Peyer's patch (tissue), 4 donors: ENCODE results near the gene PLAAT4.

Experiments
- CTCF ChIP-seq, 6 experiments: fragments of 450-650 bp in 4 of 6; fragments of 200-600 bp in 2 of 6; sonication (generic) in 1 of 6; IDR thresholded peaks; one replicate each; pipeline ENCODE4 v1.5.1; 2017 to 2019; ENCODE audit warnings: antibody characterized with exemption in 6 of 6, mild to moderate bottlenecking in 3 of 6, moderate library complexity in 1 of 6
- POLR2A ChIP-seq, 2 donors: fragments of 450-650 bp; IDR thresholded peaks; one replicate each; pipeline ENCODE4 v1.5.1; 2017; ENCODE audit warnings: antibody characterized with exemption in 2 of 2, mild to moderate bottlenecking in 2 of 2, moderate library complexity in 2 of 2

- no peak for TF ChIP-seq POLR2A (IDR thresholded peaks at IDR 0.05)
- TF ChIP-seq CTCF (IDR thresholded peaks at IDR 0.05), result no peak
Measured at GRCh38 chr11:63491636-63492372, 44.8 kb upstream of the PLAAT4 start.
